SU-DHL-6 (cell line): ENCODE results near the gene CEP170B.

Experiments
- H2AFZ ChIP-seq: fragments of 200-600 bp; sonication (generic); 2 replicates; pipeline ENCODE4 v1.6.1; 2014; ENCODE audit warnings: low read depth, mild to moderate bottlenecking, moderate library complexity, mixed read lengths, antibody characterized with exemption, low read length; ENCODE audit not compliant: severe bottlenecking
- H3F3A ChIP-seq: fragments of 200-600 bp; shearing (Covaris generic); 2 replicates; pipeline ENCODE4 v1.6.0; 2016; ENCODE audit warnings: antibody characterized with exemption, mild to moderate bottlenecking; ENCODE audit not compliant: insufficient read depth
- H3K27ac ChIP-seq: fragments of 200-600 bp; sonication (generic); 2 replicates; pipeline ENCODE4 v1.5.1; 2016; ENCODE audit warnings: low read depth, mild to moderate bottlenecking, low read length, moderate library complexity, mixed read lengths
- H3K27me3 ChIP-seq: fragments of 200-600 bp; sonication (generic), shearing (Covaris generic); 2 replicates; pipeline ENCODE4 v1.6.0; 2014; ENCODE audit warnings: mild to moderate bottlenecking, low read length
- H3K36me3 ChIP-seq: fragments of 200-600 bp; sonication (generic); 2 replicates; pipeline ENCODE4 v1.6.1; 2014; ENCODE audit warnings: mild to moderate bottlenecking, low read length, mixed read lengths
- H3K4me2 ChIP-seq: fragments of 300-600, 200-600 bp; shearing (Covaris generic), sonication (generic); 2 replicates; pipeline ENCODE4 v1.6.0; 2014; ENCODE audit warnings: low read length, low read depth, mild to moderate bottlenecking; ENCODE audit not compliant: poor library complexity, severe bottlenecking
- H3K4me3 ChIP-seq: fragments of 200-600 bp; sonication (generic); 2 replicates; pipeline ENCODE4 v1.5.1; 2014; ENCODE audit warnings: antibody characterized with exemption, low read length, mild to moderate bottlenecking, mixed read lengths; ENCODE audit not compliant: insufficient read depth, poor library complexity, severe bottlenecking
- H3K79me2 ChIP-seq: fragments of 200-600 bp; sonication (generic); 2 replicates; pipeline ENCODE4 v1.6.1; 2014; ENCODE audit warnings: mild to moderate bottlenecking, low read length, moderate library complexity; ENCODE audit not compliant: insufficient read depth
- H3K9ac ChIP-seq: fragments of 200-600 bp; sonication (generic); 2 replicates; pipeline ENCODE4 v1.7.0; 2014; ENCODE audit warnings: mild to moderate bottlenecking, low read length
- H3K9me2 ChIP-seq: fragments of 200-600 bp; sonication (generic); replicated peaks from 2 replicates; pipeline ENCODE4 v1.6.1; 2014; ENCODE audit warnings: low read length; ENCODE audit not compliant: insufficient read depth
- H3K9me3 ChIP-seq: fragments of 200-600 bp; sonication (generic); 2 replicates; pipeline ENCODE4 v1.6.1; 2014; ENCODE audit warnings: low read length, mixed read lengths; ENCODE audit not compliant: insufficient read depth
- H4K20me1 ChIP-seq: fragments of 200-600 bp; sonication (generic); 2 replicates; pipeline ENCODE4 v1.6.1; 2014; ENCODE audit warnings: low read depth, mild to moderate bottlenecking, antibody characterized with exemption, low read length, moderate library complexity, mixed read lengths
- EZH2phosphoT487 ChIP-seq: fragments of 200-600 bp; sonication (generic), shearing (Covaris generic); conservative IDR thresholded peaks from 2 replicates; pipeline ENCODE4 v1.6.1; 2018; ENCODE audit warnings: mild to moderate bottlenecking, antibody characterized with exemption, low read length, moderate library complexity, mixed read lengths
- TF ChIP-seq, protein P1 (sequence below): fragments of 200-600 bp; sonication (generic); IDR thresholded peaks from one replicate; pipeline ENCODE4 v1.5.1; 2017; ENCODE audit warnings: antibody characterized with exemption, mild to moderate bottlenecking, low read length, moderate library complexity; ENCODE audit not compliant: insufficient read depth, poor library complexity, severe bottlenecking

CEP170B gene

DNA sequence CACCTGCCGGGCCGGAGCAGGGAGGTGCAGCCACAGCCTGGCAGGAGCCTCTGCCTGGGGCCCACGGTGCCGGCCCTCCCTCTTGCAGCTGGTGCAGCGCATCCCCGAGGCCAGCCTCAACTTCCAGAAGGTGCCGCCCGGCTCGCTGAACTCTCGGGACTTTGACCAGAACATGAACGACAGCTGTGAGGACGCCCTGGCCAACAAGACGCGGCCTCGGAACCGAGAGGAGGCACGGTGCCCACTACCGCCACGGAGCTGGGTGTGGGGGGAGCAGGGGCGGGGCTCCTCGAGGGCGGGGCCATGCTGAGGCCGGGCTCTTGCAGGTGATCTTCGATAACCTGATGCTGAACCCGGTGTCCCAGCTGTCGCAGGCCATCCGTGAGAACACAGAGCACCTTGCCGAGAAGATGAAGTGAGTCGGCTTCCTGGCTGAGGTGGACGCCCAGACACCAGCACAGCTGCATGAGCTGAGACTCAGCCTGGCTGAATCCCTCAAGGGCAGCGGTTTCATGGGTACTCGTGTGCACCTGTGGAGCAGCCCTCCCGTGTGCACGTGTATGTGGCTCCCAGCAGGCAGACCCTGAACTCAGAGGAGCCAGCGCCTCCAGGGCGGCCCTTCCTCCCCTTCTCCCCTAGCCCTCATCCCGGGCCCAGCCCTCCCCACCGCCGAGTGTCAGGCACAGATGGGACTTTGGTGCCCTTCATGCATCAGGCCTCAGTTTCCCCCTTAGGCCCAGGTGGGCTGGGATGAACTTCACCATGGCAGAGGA, 28.6 kb downstream of the CEP170B start:
- Histone ChIP-seq H3F3A (no peaks in the 10 kb centered on the region), H3K4me3 (no peak overlapping the region), H3K4me2 (no peak overlapping the region), H3K9me2 (no peaks in the 10 kb centered on the region), H3K27me3 (no peaks in the 10 kb centered on the region), H2AFZ (no peak overlapping the region), H3K9ac (no peak overlapping the region), H3K27ac (no peak overlapping the region), H4K20me1 (no peaks in the 10 kb centered on the region), H3K79me2 (no peaks in the 10 kb centered on the region), H3K9me3 (no peaks in the 10 kb centered on the region), H3K36me3 (no peaks in the 10 kb centered on the region)
- TF ChIP-seq, protein P1, sequence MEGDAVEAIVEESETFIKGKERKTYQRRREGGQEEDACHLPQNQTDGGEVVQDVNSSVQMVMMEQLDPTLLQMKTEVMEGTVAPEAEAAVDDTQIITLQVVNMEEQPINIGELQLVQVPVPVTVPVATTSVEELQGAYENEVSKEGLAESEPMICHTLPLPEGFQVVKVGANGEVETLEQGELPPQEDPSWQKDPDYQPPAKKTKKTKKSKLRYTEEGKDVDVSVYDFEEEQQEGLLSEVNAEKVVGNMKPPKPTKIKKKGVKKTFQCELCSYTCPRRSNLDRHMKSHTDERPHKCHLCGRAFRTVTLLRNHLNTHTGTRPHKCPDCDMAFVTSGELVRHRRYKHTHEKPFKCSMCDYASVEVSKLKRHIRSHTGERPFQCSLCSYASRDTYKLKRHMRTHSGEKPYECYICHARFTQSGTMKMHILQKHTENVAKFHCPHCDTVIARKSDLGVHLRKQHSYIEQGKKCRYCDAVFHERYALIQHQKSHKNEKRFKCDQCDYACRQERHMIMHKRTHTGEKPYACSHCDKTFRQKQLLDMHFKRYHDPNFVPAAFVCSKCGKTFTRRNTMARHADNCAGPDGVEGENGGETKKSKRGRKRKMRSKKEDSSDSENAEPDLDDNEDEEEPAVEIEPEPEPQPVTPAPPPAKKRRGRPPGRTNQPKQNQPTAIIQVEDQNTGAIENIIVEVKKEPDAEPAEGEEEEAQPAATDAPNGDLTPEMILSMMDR: no peak
- no peak for TF ChIP-seq EZH2phosphoT487

- Histone ChIP-seq H3F3A (no peaks in the 10 kb centered on the region), H4K20me1 (no peaks in the 10 kb centered on the region), H3K79me2 (no peaks in the 10 kb centered on the region), H3K4me2 (no peak overlapping the region), H3K9me2 (no peaks in the 10 kb centered on the region), H3K27ac (no peak overlapping the region), H3K36me3 (no peaks in the 10 kb centered on the region), H3K9me3 (no peaks in the 10 kb centered on the region), H3K4me3 (no peak overlapping the region), H3K27me3 (no peaks in the 10 kb centered on the region), H3K9ac (no peak overlapping the region), H2AFZ (no peak overlapping the region)
- TF ChIP-seq, protein P1: no peak
- TF ChIP-seq EZH2phosphoT487: no peak
These were observed 29.5 kb downstream of the CEP170B start for GRCh38 chr14:104894331-104895206.

DNA sequence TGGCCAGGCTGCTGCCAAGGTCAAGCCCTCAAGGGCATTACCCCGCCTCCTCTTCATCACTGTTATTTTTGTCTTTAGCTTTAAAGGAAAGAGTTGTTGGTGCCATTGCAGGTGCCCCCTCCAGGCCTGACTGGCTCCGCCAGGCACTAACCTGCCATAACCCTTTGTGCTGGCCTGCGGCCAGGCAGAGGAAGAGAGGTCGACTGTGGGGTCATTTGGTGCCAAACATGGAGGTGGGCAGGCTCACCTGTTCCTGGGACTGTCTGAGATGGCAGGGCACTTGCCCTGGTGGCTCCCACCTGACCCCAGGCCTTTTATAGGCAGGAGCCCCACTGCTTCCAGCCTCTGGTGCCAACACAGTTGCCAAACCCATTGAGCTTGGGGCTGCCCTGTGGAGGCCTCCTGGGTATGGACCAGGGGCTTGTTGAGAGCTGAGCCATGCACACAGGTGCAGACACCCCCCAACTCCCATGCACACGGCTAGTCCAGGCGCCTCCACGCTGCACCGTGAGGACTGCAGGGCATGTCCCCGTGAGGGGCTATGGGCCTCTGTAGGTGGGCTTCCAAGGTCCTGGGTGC, 30.2 kb downstream of the CEP170B start:
- TF ChIP-seq, protein P1: no peak
- TF ChIP-seq EZH2phosphoT487: no peak
- Histone ChIP-seq H3K9me2 (no peaks in the 10 kb centered on the region), H4K20me1 (no peaks in the 10 kb centered on the region), H3K36me3 (no peaks in the 10 kb centered on the region), H2AFZ (no peak overlapping the region), H3K79me2 (no peaks in the 10 kb centered on the region), H3K9ac (no peak overlapping the region), H3K27me3 (no peaks in the 10 kb centered on the region), H3K27ac (no peak overlapping the region), H3K4me2 (no peak overlapping the region), H3F3A (no peaks in the 10 kb centered on the region), H3K4me3 (no peak overlapping the region), H3K9me3 (no peaks in the 10 kb centered on the region)
